Measurements from ENCODE around the gene RAB5B. TPM values are rescaled to one million over a fixed set of nuclear protein-coding genes. Genes with fewer than 3 reads are reported as not detected.

Gene RAB5B
- total RNA-seq, 2 donors from 2014 or later: 105 to 114 TPM

DNA sequence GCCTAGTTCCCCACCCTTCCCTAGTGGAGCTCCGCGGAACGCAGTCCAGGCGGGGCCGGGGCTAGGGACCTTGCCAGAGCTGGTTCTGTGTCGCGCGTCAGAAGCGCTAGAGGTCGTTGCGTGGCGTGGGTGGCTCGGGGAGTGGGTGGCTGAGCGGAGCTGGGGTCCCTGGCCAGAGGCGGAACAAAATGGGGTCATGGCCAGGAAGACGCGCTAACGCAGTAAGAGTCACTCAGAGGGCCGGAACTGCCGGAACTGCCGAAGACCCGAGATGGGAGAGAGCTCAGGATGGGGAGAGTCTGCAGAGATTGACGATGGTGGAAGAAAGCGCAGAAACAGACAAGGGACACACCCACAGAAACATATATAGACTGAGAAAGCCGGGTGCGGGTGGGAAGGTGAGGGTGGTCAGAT lies 38.1 kb upstream of the RAB5B start:
- ATAC-seq: peak; percentile 2 to 35
- DNase-seq: peak; percentile 67
- intact Hi-C loops (cut with DNase I): loop anchor here (5.0 to 10.0 kb wide), 2 partner anchors 191 to 198 kb away; partner anchors contain the start of gene GDF11 (in 1 of the 2)

DNA sequence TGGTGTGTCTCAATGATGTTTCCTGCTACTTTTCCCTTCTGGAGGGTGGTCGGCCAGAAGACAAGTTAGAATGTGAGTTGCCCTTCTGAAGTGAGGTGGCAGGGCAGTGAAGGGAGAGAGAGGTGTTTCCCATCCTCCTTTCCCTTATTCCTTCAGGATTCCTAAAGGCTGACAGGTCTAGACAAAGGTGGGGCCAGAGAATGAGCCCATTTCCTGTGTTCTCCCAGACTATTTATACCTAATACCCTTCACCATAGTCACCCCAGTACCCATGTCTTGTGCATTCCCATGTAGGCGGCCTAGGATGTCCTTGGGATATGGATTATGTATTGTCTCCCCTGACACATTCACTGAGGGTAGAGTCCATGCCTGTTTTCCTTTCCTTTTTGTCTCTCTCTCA lies 35.9 kb upstream of the RAB5B start:
- DNase-seq: no peak
- no peak for ATAC-seq
- intact Hi-C loops (cut with DNase I): loop anchor here (5.0 to 10.0 kb wide), 2 partner anchors 193 to 201 kb away; partner anchors contain the start of gene GDF11 (in 1 of the 2)

DNA sequence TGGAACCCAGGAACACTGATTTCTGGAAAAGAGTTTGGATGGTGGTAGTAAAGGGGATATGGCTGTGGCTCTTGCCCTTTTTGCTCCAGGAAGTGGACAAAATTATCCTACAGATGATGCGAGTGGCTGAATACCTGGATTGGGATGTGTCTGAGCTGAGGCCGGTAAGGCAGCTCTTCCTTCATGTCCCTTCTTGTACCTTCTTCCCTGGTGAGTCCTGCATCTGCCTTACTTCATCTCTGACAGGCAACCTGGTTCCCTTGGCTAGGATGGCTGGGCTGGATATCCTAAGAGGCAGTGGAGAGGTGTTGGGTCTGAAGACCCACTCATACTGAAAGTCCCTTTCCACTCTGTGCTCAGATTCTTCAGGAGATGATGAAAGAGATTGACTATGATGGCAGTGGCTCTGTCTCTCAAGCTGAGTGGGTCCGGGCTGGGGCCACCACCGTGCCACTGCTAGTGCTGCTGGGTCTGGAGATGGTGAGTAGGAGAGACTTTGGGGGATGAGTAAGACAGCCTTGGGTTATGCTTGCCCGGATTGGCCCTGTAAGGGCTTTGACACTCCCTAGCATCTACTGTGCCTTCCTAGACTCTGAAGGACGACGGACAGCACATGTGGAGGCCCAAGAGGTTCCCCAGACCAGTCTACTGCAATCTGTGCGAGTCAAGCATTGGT lies 34.9 kb upstream of the RAB5B start:
- DNase-seq (no peak), ATAC-seq (no peak)
- intact Hi-C loops (cut with DNase I): loop anchor here (5.0 to 10.0 kb wide), 2 partner anchors 194 to 202 kb away; partner anchors contain the start of gene GDF11 (in 1 of the 2)

DNA sequence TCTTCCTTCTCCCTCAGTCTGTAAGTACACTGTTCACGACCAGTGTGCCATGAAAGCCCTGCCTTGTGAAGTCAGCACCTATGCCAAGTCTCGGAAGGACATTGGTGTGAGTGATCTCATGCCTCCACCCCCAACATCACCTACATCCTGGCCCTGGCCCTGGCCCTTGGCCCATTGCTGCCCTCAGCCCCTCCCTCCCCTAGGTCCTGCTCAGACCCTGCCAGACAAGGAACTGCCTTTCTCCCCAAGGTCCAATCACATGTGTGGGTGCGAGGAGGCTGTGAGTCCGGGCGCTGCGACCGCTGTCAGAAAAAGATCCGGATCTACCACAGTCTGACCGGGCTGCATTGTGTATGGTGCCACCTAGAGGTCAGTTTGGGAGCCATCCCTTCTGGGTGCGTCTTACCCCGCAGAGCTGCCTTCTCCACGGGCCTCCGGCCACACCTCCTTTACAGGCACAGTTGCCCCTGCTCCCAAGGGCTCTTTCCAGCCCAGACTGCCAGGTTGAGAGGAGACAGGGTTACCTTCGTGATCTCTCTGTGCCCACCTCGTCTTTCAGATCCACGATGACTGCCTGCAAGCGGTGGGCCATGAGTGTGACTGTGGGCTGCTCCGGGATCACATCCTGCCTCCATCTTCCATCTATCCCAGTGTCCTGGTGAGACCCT lies 33.7 kb upstream of the RAB5B start:
- peak; percentile 95 for ATAC-seq
- intact Hi-C loops (cut with DNase I): no loop called here
- peak; percentile 86 for DNase-seq

DNA sequence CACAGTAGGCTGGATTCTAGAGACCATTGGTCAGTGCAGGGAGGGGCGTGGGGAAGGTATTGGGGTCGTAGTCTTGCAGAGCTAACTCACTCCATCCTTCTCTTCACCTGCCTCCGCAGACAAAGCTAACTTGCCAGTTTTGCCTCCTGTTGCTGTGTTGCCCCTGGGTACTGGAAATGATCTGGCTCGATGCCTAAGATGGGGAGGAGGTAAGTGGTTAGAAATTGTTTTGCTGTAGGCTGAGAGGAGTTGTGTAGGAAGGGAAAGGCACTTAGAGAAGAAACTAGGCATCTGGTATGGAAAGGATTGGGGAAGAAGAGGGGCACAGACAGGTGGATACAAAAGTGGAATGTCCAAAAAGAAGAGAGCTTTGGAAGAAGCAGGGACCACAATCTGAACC lies 31.8 kb upstream of the RAB5B start:
- DNase-seq: no peak
- ATAC-seq: no peak
- intact Hi-C loops (cut with DNase I): no loop called here

DNA sequence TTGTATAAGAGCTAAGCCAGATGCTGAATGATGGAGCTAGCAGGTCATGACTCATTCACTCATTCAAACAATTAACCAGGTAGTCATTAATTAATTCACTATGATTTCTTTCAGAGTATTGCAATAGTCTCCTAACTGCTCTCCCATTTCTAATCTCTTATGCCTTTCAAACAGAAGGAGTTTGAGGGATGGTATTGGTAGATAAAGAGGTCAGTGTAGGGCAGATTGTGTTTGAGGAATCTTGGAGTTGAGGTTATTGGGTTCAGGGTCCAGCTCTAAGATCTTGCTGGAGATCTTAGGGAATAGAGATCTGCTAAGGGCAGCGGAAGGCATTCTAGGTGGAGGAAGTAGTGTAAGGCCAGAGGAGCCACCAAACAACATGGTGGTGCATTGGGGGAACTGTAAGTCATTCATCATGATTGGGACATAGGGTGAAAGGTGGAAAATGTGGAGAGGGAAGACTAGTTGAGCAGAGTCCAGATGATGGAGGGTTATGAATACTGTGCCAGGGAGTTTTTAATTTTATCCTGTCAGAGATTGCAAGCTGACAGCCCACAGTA lies 31.2 kb upstream of the RAB5B start:
- no peak for DNase-seq
- no peak for ATAC-seq
- intact Hi-C loops (cut with DNase I): no loop called here

DNA sequence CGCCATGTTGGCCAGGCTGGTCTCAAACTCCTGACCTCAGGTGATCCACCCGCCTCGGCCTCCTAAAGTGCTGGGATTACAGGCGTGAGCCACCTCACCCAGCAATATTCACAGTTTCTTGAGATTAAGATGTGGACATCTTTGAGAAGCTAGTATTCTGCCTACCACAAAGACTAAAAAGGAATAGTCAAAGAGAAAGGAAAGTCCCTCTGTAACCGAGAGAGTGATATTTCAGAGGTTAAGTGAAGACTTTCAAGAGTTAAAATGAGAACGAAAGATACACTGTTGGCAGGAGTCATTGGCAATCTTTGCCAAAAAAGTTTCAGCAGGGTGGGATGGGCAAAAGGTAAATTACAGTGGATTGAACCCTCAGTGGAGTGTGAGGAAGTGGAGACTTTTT lies 27.3 kb upstream of the RAB5B start:
- intact Hi-C loops (cut with DNase I): no loop called here
- no peak for ATAC-seq
- no peak for DNase-seq

DNA sequence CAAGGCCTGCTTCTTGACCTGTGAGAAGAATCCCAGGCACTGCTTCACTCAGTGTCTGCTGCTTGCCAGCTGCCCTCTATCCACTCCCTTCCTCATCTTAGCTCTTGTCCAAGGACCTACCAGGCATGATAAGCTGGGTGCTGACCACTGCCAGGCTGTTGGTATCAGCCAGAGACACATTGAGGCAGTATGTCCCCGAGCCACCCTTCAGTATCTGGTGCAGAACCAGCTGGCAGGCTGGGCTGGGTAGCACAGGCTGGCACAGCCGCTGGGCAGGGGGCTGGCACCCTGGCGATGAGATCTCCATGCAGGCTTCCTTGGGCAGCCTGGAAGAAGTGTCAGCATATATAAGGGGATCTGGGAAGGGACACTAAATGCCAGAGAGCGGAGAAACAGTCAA lies 18.5 kb upstream of the RAB5B start:
- intact Hi-C loops (cut with DNase I): no loop called here
- no peak for ATAC-seq
- no peak for DNase-seq

DNA sequence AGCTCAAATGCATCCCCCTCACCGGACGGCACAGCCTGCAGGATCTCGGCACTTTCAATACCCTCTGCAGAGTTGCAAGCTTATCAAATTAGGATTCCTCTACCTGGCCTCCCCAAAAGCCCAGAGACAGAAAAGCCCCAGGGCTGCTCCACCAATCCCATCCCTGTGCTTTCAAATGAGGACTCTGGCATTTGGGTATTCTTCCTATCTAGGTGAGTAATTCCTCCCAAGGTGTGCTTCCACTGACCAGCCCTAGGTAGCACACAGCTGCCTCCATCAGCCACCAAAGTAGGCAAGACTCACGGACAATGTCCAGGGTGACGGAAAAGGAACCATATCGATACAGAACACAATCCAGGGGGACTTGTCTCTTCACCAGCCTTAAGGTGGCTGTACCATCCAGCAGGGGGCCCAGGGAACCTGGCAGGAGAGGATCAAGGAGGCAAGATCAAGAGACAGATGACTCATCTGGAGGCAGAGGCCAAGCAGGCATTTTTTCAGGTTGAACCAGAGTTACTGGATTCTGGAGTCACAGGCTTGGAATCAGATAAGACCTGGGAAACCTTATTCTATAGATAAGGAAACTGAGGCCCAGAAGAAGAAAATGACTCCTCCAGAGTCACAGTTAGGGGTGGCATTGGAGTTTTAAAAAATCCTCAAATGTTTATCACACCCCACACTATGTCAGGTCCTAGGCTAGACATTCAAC lies 17.9 kb upstream of the RAB5B start:
- no peak for DNase-seq
- ATAC-seq: peak in 1 of 2 donors; percentile 65
- intact Hi-C loops (cut with DNase I): no loop called here

DNA sequence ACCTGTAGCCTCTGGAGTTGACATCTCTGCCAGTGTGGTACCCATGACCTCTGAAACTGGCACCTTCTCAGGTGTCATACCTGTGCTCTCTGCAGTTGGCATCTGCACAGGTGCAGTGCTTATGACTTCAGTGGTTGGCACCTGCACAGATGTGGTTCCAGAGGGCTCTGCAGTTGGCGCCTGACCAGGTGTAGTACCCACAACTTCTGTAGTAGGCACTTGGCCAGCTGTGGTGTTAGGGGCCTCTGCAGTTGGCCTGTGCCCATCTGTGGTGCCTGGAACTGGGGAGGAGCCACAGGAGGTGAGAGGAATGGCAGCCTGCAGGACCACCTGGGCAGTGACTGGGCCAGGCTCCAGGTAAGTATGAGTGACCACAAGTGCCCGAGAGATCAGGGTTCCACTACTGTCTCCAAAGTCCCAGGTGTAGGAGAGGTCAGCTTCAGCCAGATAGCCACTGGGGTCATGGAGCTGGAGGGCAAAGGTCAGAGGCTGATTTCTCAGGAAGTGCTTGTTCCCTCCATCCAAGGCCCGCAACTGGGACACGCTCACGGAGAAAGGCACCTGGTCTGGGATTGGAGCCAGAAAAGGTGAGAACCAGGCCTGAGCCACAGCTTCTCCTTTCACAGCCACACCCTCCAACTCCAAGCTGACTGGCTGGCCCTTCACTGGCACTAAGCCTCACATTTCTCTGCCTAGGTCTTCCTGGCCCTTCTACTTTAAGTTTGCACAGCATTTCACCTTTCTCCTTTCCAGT lies 16.6 kb upstream of the RAB5B start:
- ATAC-seq (no peak), DNase-seq (no peak)
- intact Hi-C loops (cut with DNase I): no loop called here

DNA sequence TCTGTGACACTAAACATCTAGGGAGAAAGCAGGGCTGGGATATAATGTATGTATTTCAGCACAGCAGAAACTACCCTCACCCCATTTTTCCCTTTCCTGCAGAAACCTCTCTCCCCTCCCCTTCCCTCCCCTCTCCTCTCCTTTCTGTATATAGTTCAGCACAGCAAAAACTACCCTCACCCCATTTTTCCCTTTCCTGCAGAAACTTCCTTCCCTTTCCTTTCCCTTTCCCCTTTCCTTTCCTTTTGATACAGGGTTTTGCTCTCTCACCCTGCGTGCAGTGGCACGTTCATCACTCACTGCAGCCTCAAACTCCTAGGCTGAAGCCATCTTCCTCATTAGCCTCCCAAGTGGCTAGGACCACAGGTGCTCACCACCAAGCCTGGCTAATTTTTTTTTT lies 10.1 kb upstream of the RAB5B start:
- intact Hi-C loops (cut with DNase I): no loop called here
- no peak for ATAC-seq
- no peak for DNase-seq

DNA sequence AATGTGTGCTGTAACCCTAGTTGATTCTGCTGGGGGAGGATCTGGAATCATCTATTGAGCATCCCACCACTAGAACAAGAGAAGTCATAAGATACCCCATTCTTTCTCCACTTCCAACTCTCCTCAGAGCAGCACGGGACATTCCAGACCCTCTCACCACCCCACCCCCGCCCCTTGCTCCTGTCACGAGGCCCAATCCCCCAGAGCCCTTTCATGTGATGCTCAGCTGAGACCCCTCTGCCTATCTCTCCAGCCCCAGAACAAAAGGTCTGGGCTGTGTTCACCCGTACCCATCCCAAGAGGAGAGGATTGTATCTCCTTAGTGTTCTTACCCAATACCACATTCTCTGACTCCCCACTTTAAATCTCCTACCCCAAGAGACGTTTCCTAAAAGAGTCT lies 8.6 kb upstream of the RAB5B start:
- no peak for DNase-seq
- intact Hi-C loops (cut with DNase I): loop anchor here in 1 of 2 donors (5.0 kb wide), 1 partner anchor 33 kb away; the partner anchor contains the start of gene DGKA

DNA sequence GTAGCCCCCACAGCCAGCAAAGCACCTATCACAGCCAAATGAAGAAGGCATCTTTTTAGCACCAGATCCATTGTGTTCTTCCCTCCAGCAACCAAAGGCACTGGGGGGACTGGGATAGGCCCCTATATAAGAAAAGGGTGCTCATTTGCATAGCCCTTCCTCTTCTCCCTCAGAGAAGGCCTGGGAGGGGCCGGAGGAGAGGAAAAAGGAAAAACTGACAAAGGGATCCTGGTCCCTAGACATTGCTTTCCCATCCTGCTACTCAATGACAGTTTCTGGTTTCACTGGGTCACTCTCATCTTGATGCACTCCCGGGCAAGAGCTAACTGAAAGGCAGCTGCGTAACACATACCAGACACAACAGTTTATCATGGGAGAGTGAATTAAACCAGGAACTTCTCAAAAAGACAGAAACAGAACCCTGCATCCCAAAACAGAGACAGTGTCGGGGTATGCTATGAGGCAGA lies 7.9 kb upstream of the RAB5B start, which contains the start of gene PMEL:
Gene PMEL (minus strand): TSS at position 102 of the 467 bp plus-strand sequence. CDS start 31 bp downstream, at position 71.
- ATAC-seq (peak; percentile 9 to 14), DNase-seq (no peak)
- intact Hi-C loops (cut with DNase I): loop anchor here in 1 of 2 donors (5.0 kb wide), 1 partner anchor 34 kb away; the partner anchor contains the start of gene DGKA

More for the DNA sequence above, 8.6 kb upstream of the RAB5B start:
- no peak for ATAC-seq

DNA sequence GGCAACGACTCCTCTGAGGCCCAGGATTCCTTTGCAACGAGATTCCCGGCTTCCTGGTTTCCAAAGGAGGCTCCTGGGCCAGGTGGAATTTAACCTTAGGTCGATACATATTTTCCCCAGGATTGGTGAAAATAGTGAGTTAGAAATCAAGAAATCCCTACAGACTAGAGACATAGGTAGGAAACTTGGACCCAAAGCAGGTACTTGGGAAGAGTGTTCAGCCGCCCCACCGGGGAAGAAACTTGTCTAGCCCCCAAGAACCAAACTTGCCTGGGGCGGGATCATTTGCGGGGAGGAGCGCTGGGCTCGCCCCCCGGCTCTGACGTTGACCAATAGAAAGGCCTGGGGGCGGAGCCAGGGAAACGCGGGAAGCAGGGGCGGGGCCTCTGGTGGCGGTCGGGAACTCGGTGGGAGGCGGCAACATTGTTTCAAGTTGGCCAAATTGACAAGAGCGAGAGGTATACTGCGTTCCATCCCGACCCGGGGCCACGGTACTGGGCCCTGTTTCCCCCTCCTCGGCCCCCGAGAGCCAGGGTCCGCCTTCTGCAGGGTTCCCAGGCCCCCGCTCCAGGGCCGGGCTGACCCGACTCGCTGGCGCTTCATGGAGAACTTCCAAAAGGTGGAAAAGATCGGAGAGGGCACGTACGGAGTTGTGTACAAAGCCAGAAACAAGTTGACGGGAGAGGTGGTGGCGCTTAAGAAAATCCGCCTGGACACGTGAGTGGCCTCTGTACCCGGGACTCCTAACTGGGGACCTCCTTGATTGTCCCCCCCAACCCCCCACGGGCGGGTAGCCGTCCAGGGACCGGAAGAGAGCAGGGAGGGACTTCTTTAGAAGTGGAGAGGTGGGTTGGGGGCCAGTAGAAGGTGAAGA lies 7.2 kb upstream of the RAB5B start, which contains the start of gene CDK2:
Gene CDK2 (plus strand): TSS at position 423 of the 874 bp plus-strand sequence. CDS start 179 bp downstream, at position 602.
- intact Hi-C loops (cut with DNase I): loop anchor here in 1 of 2 donors (5.0 kb wide), 1 partner anchor 34 kb away; the partner anchor contains the start of gene DGKA
- peak; percentile 96 for DNase-seq
- ATAC-seq: peak; percentile 98 to 99

DNA sequence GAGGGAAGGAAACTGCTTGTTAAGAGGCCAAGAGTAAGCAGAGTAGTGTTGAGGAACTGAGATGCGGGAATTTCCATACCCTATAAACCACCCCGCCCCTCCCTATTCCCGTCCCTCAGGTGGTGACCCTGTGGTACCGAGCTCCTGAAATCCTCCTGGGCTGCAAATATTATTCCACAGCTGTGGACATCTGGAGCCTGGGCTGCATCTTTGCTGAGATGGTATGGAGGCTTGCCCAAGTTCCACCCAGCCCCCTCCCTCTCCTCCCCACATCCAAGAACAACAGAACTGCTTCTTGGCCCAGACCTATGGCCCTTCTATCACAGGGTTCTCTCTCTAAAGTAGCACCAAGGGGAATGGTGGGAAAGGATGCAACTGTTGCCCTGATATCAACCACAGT lies 4.5 kb upstream of the RAB5B start:
- intact Hi-C loops (cut with DNase I): loop anchor here in 1 of 2 donors (5.0 kb wide), 1 partner anchor 37 kb away; the partner anchor contains the start of gene DGKA
- ATAC-seq (no peak), DNase-seq (no peak)

DNA sequence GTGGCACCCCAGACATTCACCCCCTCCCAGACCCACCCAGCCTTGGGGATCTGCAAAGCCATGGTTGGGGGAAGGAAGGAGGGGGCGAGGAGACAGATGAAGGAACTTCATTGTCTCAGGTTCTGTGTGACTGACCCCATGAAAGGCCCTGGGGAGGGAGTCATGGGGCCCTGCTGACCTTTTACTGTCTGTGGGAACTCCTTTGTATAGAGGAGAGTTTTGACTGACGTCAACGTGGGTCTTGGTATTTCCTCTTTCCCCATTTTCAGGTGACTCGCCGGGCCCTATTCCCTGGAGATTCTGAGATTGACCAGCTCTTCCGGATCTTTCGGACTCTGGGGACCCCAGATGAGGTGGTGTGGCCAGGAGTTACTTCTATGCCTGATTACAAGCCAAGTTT lies 3.1 kb upstream of the RAB5B start:
- no peak for DNase-seq
- intact Hi-C loops (cut with DNase I): no loop called here
- no peak for ATAC-seq

DNA sequence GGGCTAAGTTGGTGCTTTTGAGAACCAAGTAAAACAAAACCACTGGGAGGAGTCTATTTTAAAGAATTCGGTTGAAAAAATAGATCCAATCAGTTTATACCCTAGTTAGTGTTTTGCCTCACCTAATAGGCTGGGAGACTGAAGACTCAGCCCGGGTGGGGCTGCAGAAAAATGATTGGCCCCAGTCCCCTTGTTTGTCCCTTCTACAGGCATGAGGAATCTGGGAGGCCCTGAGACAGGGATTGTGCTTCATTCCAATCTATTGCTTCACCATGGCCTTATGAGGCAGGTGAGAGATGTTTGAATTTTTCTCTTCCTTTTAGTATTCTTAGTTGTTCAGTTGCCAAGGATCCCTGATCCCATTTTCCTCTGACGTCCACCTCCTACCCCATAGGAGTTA lies 1.8 kb upstream of the RAB5B start:
- ATAC-seq (no peak), DNase-seq (no peak)
- intact Hi-C loops (cut with DNase I): no loop called here

Data from left cardiac atrium (tissue), 4 donors.